CD4-positive, alpha-beta T cell (primary cell): ENCODE results near the gene OLA1. TPM values are rescaled to one million over a fixed set of nuclear protein-coding genes. Genes with fewer than 3 reads are reported as not detected.

Experiments used
- ATAC-seq: fragments of 200-7000 bp; cut with Tn5 transposase; one replicate; pipeline ENCODE4 v1.10.0; 2022; ENCODE audit warnings: mild to moderate bottlenecking; ENCODE audit not compliant: poor library complexity
- CTCF ChIA-PET: fragments of 350-600 bp; sonication (Branson Sonifier 250); formaldehyde crosslinking; loops from one replicate; lab custom pipeline; 2021; ENCODE audit warnings: antibody characterized with exemption, inconsistent platforms; lab: Charles Lee
- POLR2A ChIA-PET: fragments of 350-600 bp; sonication (Branson Sonifier 250); formaldehyde crosslinking; loops from one replicate; lab custom pipeline; 2021; ENCODE audit warnings: antibody characterized with exemption, inconsistent platforms; lab: Charles Lee
- DNase-seq, 14 experiments: peaks; one replicate each; pipeline ENCODE4 v3.0.0-alpha.2; 2013 to 2020; ENCODE audit warnings: mixed read lengths in 2 of 14
- H3K27ac ChIP-seq, 2 donors: one replicate each; pipeline versions ENCODE4 v1.5.1 to v1.7.0; 2013; ENCODE audit warnings: low read length in 2 of 2, low read depth in 1 of 2, mild to moderate bottlenecking in 1 of 2
- H3K27me3 ChIP-seq, 2 experiments: 1 replicate in 1 of 2; 2 replicates in 1 of 2; pipeline versions ENCODE4 v1.6.1 to v1.7.0; 2013; ENCODE audit warnings: low read length in 2 of 2, control low read depth in 1 of 2, mild to moderate bottlenecking in 1 of 2, moderate library complexity in 1 of 2; ENCODE audit not compliant: insufficient read depth in 2 of 2, control insufficient read depth in 1 of 2
- H3K36me3 ChIP-seq: one replicate; pipeline ENCODE4 v1.6.1; 2013; ENCODE audit warnings: low read length, control low read depth; ENCODE audit not compliant: insufficient read depth
- H3K4me1 ChIP-seq: one replicate; pipeline ENCODE4 v1.6.1; 2013; ENCODE audit warnings: low read length, control low read depth; ENCODE audit not compliant: insufficient read depth
- H3K4me3 ChIP-seq: one replicate; pipeline ENCODE4 v1.5.1; 2013; ENCODE audit warnings: mild to moderate bottlenecking, low read length, moderate library complexity
- H3K9me3 ChIP-seq, 2 experiments: 1 replicate in 1 of 2; 2 replicates in 1 of 2; pipeline versions ENCODE4 v1.6.1 to v1.7.0; 2013; ENCODE audit warnings: low read length in 2 of 2, mild to moderate bottlenecking in 2 of 2, control low read depth in 1 of 2, moderate library complexity in 1 of 2; ENCODE audit not compliant: control insufficient read depth in 1 of 2, insufficient read depth in 1 of 2
- H3K27ac Mint-ChIP-seq: one replicate; pipeline ENCODE4 v1.8.0; 2020; ENCODE audit warnings: mixed read lengths
- H3K27me3 Mint-ChIP-seq: one replicate; pipeline ENCODE4 v1.8.0; 2021; ENCODE audit warnings: mixed read lengths
- H3K36me3 Mint-ChIP-seq: one replicate; pipeline ENCODE4 v1.8.0; 2021; ENCODE audit warnings: low read depth, mixed read lengths
- H3K4me1 Mint-ChIP-seq: one replicate; pipeline ENCODE4 v1.8.0; 2021; ENCODE audit warnings: low read depth, mixed read lengths
- H3K4me3 Mint-ChIP-seq: one replicate; pipeline ENCODE4 v1.8.0; 2020; ENCODE audit warnings: mild to moderate bottlenecking, mixed read lengths
- H3K9me3 Mint-ChIP-seq: one replicate; pipeline ENCODE4 v1.8.0; 2020; ENCODE audit warnings: mixed read lengths
- intact Hi-C, 2 experiments: fragments of 100-400 bp; cut with DNase I in 1 of 2; cut with micrococcal nuclease in 1 of 2; formaldehyde crosslinking; loops; one replicate each; pipeline versions ENCODE4 v1.15.1 to v1.9.0; 2023 to 2025; cut with DNase I, micrococcal nuclease
- total RNA-seq, 174 experiments: library from RNA in 2 of 174; stranded (reverse) in 2 of 174; gene quantifications; one replicate each; pipeline ENCODE4 v1.2.3 and lab custom pipeline; 2021 to 2026
- TF ChIP-seq, protein P1 (sequence below): fragments of 200-600 bp; IDR thresholded peaks from one replicate; pipeline ENCODE4 v1.8.0; 2022; ENCODE audit warnings: antibody characterized with exemption, mild to moderate bottlenecking

Gene OLA1
- total RNA-seq, 2 experiments from 2014 or later = 38.1 to 40.5 TPM

DNA sequence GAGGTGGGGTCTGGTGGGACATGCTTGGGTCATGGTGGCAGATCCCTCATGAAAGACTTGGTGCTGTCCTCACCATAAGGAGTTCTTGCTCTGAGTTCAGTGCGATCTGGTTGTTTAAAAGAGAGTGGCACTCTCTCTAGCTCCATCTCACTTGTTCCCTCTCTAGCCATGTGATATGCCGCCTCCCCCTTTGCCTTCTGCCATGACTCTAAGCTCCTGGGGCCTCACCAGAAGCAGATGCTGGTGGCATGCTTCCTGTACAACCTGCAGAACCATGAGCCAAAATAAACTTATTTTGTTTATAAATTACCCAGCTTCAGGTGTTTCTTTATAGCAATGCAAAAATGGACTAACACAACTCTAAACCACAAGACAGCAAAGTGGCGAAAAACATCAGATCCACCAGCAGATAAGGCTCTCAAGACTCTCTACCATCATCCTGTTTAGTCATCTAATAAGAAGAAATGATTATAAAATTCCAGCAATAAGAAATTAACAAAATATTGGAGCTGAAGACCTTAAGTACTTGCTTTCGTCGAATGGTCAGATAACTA is 75.5 kb downstream of the OLA1 start:
- H3K36me3 ChIP-seq = peaks cover 6% of the 10 kb centered on the region
- peaks cover 96% of the 10 kb centered on the region for H3K36me3 Mint-ChIP-seq
- H3K27me3 Mint-ChIP-seq = no peaks in the 10 kb centered on the region
- TF ChIP-seq, protein P1, sequence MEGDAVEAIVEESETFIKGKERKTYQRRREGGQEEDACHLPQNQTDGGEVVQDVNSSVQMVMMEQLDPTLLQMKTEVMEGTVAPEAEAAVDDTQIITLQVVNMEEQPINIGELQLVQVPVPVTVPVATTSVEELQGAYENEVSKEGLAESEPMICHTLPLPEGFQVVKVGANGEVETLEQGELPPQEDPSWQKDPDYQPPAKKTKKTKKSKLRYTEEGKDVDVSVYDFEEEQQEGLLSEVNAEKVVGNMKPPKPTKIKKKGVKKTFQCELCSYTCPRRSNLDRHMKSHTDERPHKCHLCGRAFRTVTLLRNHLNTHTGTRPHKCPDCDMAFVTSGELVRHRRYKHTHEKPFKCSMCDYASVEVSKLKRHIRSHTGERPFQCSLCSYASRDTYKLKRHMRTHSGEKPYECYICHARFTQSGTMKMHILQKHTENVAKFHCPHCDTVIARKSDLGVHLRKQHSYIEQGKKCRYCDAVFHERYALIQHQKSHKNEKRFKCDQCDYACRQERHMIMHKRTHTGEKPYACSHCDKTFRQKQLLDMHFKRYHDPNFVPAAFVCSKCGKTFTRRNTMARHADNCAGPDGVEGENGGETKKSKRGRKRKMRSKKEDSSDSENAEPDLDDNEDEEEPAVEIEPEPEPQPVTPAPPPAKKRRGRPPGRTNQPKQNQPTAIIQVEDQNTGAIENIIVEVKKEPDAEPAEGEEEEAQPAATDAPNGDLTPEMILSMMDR = no peak
- no peak overlapping the region for H3K27ac Mint-ChIP-seq
- no peaks in the 10 kb centered on the region for H3K4me1 Mint-ChIP-seq
- intact Hi-C loops = no loop called here
- H3K9me3 Mint-ChIP-seq = peaks cover 14% of the 10 kb centered on the region
- H3K27ac ChIP-seq = no peak overlapping the region
- DNase-seq = no peak
- H3K27me3 ChIP-seq = no peaks in the 10 kb centered on the region
- ChIA-PET POLR2A (no interaction called here), CTCF (no interaction called here)
- no peak overlapping the region for H3K4me3 Mint-ChIP-seq
- no peak overlapping the region for H3K4me3 ChIP-seq
- no peaks in the 10 kb centered on the region for H3K4me1 ChIP-seq
- ATAC-seq = no peak
- peaks cover 27 to 43% of the 10 kb centered on the region in 2 experiments for H3K9me3 ChIP-seq

- ATAC-seq = no peak
- no peak overlapping the region for H3K4me3 Mint-ChIP-seq
- no peaks in the 10 kb centered on the region for H3K4me1 Mint-ChIP-seq
- TF ChIP-seq, protein P1 = no peak
- Histone ChIP-seq H3K4me3 (no peak overlapping the region), H3K4me1 (no peaks in the 10 kb centered on the region), H3K27ac (no peak overlapping the region), H3K36me3 (peaks cover 6% of the 10 kb centered on the region), H3K27me3 (no peaks in the 10 kb centered on the region), H3K9me3 (peaks cover 27 to 44% of the 10 kb centered on the region in 2 experiments)
- peaks cover 16% of the 10 kb centered on the region for H3K9me3 Mint-ChIP-seq
- DNase-seq = no peak
- CTCF ChIA-PET = no interaction called here
- H3K27me3 Mint-ChIP-seq = no peaks in the 10 kb centered on the region
- POLR2A ChIA-PET = no interaction called here
- intact Hi-C loops = no loop called here
- peaks cover 96% of the 10 kb centered on the region for H3K36me3 Mint-ChIP-seq
- no peak overlapping the region for H3K27ac Mint-ChIP-seq
These were observed 76.5 kb downstream of the OLA1 start for GRCh38 chr2:174171686-174172445.

- no peak for ATAC-seq
- peaks cover 89% of the 10 kb centered on the region for H3K36me3 Mint-ChIP-seq
These were observed 79.0 kb downstream of the OLA1 start for GRCh38 chr2:174169372-174169771.

More at GRCh38 chr2:174169372-174169771, 79.0 kb downstream of the OLA1 start:
- Mint-ChIP-seq H3K9me3 (peaks cover 16% of the 10 kb centered on the region), H3K27ac (no peak overlapping the region), H3K27me3 (no peaks in the 10 kb centered on the region), H3K4me1 (no peaks in the 10 kb centered on the region), H3K4me3 (no peak overlapping the region)
- ChIA-PET POLR2A (no interaction called here), CTCF (no interaction called here)
- Histone ChIP-seq H3K4me3 (no peak overlapping the region), H3K27me3 (no peaks in the 10 kb centered on the region), H3K4me1 (no peaks in the 10 kb centered on the region), H3K27ac (no peak overlapping the region), H3K36me3 (peaks cover 6% of the 10 kb centered on the region), H3K9me3 (peaks cover 27 to 30% of the 10 kb centered on the region in 2 experiments)
- TF ChIP-seq, protein P1 = no peak
- DNase-seq = no peak
- intact Hi-C loops = no loop called here
